Inferior parietal cortex (tissue), 1 donor: Measurements from ENCODE around the gene KIRREL3.
"Not testable (repeated sequence)": the region's sequence is repeated elsewhere in the genome, so short reads cannot be mapped to it uniquely, and the experiment has no call there.

ENCODE experiments used
- DNase-seq: peaks from one replicate; pipeline ENCODE4 v3.0.0-alpha.2; 2016; ENCODE audit errors: extremely low spot score

Gene KIRREL3

DNA sequence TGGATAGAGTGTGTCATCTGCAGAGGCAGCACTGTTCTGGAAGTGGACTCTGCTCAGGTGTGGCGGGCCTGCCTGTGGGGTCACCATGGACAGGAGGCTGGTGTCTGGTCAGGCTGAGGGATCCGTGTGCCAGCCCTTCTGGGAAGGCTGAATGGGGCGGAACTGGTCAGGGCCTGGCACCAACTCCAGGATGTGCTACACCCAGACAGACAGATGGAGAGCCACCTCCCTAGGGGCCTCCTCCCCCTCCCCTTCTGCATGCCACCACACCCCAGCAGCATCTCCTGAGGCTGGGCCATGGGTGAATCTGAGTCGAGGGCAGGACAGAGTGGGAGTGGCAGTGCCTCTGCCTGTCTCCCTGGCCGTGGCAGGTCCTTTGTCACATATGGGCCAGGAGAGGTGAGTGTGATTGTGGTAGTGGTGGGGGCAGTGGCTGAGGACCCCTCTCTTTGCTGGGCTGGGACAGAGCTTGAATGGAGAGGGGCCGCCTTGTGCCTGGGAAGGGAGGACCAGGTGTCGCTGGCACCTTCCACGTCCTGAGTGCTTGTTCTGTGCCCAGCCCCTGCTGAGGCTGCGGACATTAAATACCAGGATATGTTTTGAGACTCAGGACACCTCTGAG lies 616.0 kb downstream of the KIRREL3 start:
- DNase-seq: no peak

- no peak for DNase-seq
These were observed 616.9 kb downstream of the KIRREL3 start for GRCh38 chr11:126383339-126384335.

DNA sequence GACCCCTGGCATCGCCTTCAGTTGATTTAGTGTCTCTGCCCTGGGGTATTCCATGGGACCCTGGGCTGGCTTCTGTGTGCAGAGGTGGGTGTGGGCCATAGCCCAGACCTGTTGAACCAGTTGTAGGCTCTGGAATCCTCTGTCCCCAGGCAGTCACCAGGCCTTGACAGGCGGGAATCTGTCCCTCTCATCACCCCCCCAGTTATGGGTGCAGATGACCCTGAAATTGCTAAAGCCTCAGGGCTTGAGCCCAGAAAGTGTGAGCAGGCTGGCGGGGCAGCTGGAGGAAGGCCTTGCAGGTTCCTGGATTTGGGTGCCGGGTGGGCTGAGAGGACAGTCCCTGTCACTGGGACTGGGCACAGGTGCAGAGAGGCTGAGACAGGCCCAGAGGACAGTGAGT lies 617.9 kb downstream of the KIRREL3 start:
- not testable (repeated sequence) for DNase-seq

GRCh38 chr11:126381960-126382359 lies 618.6 kb downstream of the KIRREL3 start:
- not testable (repeated sequence) for DNase-seq

GRCh38 chr11:126380909-126381308 lies 619.7 kb downstream of the KIRREL3 start:
- no peak for DNase-seq

GRCh38 chr11:126378763-126379162 lies 621.8 kb downstream of the KIRREL3 start:
- no peak for DNase-seq

GRCh38 chr11:126375726-126376125 lies 624.8 kb downstream of the KIRREL3 start:
- DNase-seq: no peak

DNA sequence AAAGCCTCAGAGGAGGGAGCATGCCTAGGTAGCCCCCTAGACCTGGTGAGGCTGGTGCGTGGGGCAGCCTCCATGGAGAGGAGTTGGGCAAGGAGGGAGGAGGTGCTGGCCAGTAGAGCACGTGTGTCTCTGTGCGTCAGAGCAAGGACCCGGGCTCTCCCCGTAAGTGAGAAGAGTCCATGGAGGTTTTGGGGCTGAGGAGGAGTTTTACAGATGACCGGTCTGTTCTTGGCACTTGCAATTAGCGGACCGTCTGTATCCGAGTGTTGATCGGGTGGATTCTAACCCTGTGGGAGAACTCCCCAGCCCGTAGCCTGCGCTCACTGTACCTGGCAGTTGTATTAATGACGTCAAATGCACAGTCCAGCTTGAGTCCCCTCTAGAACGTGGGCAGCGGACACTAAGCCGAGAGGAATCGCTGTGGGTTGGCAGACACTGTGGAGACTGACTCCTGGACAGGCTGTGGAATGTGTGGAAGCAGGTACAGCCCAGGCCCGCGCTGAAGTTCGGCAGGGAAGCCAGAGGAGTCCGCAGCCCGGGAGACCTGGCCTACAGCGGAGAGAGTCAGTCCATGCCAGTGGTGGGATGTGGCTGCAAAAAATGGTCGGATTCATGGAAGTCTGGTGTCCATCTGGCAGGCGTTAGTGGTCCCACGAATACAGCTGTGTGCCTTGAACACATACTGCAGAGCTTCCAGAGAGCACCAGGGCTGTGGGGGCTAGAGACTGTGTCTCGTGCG lies 625.8 kb downstream of the KIRREL3 start:
- DNase-seq: not testable (repeated sequence)

DNA sequence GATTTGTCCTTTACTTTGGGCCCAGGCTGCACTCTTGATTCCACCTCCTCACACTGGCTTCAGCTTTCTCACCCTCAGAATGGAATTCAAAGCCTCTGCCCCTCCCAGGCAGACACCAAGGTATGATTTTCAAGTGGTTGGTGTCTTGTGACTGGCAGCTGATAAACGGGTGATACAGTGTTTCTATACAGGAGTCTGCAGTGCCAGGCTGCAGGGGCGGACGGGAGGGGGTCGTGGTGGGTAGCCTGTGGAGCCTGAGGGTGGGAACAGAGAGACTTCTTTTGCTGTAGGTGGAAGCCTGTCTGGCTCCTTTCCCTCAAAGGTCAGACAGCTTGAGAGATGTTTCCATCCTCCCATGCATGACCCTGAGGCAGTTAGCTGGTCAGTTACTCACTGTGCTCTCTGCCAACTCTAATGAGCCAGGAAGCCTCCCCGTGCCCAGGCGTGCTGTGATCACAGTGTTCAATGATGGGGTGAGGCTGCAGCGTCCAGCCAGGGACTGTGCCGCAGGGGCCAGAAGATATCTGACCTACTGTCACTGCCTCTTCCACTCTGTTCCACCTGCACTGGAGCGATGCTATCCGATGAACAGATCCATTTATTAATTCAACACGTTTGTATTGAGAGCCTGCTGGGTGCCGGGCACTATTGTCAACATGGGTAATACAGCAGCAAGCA lies 627.0 kb downstream of the KIRREL3 start:
- not testable (repeated sequence) for DNase-seq
